HFFc6 (cell line): ENCODE results near the gene F7. TPM values are rescaled to one million over a fixed set of nuclear protein-coding genes. Genes with fewer than 3 reads are reported as not detected.

ENCODE experiments used
- DNase-seq: peaks from one replicate; pipeline ENCODE4 v3.0.0-alpha.2; 2018
- H3K27ac Mint-ChIP-seq: 2 replicates; pipeline ENCODE4 v1.8.0; 2020; ENCODE audit warnings: mild to moderate bottlenecking, mixed read lengths
- H3K27me3 Mint-ChIP-seq: 2 replicates; pipeline ENCODE4 v1.8.0; 2021; ENCODE audit warnings: mild to moderate bottlenecking, moderate library complexity, mixed read lengths; ENCODE audit not compliant: insufficient read depth
- H3K36me3 Mint-ChIP-seq: 2 replicates; pipeline ENCODE4 v1.8.0; 2021; ENCODE audit warnings: low read depth, mixed read lengths
- H3K4me1 Mint-ChIP-seq: 2 replicates; pipeline ENCODE4 v1.8.0; 2020; ENCODE audit warnings: low read depth, mixed read lengths
- H3K4me3 Mint-ChIP-seq: 2 replicates; pipeline ENCODE4 v1.8.0; 2020; ENCODE audit warnings: mild to moderate bottlenecking, moderate library complexity, mixed read lengths
- H3K9me3 Mint-ChIP-seq: 2 replicates; pipeline ENCODE4 v1.8.0; 2020; ENCODE audit warnings: mild to moderate bottlenecking, mixed read lengths
- CTCF ChIP-seq: fragments of 200-600 bp; sonication (generic); IDR thresholded peaks from 2 replicates; pipeline ENCODE4 v1.5.0; 2021; ENCODE audit warnings: antibody characterized with exemption, mild to moderate bottlenecking
- total RNA-seq, 6 experiments: library from RNA; stranded (reverse); fragmentation: NEBNext Ultra II Directional; extraction: Animal tissue kit (Norgen Biotek cat#: 25700); gene quantifications; 2 replicates in 1 of 6; 3 replicates in 5 of 6; pipeline ENCODE4 v1.2.3, GENCODE V29; 2021

The F7 gene
- total RNA-seq, 6 experiments from 2014 or later, result not detected

GRCh38 chr13:113063091-113063491, 42.5 kb upstream of the F7 start:
- Mint-ChIP-seq H3K9me3 (no peaks in the 10 kb centered on the region; the same call in 1 of the 2 replicates), H3K4me1 (peaks cover 7% of the 10 kb centered on the region), H3K27ac (no peak overlapping the region), H3K36me3 (no peaks in the 10 kb centered on the region), H3K27me3 (peaks cover 15% of the 10 kb centered on the region), H3K4me3 (no peak overlapping the region)
- no peak for DNase-seq
- TF ChIP-seq CTCF, result no peak

GRCh38 chr13:113064000-113064533, 41.5 kb upstream of the F7 start:
- Mint-ChIP-seq H3K36me3 (no peaks in the 10 kb centered on the region), H3K9me3 (no peaks in the 10 kb centered on the region; the same call in 1 of the 2 replicates), H3K27me3 (peaks cover 15% of the 10 kb centered on the region), H3K4me3 (no peak overlapping the region), H3K4me1 (peaks cover 7% of the 10 kb centered on the region), H3K27ac (no peak overlapping the region)
- no peak for DNase-seq
- TF ChIP-seq CTCF, result no peak

GRCh38 chr13:113064534-113065405, 40.8 kb upstream of the F7 start:
- Mint-ChIP-seq H3K4me3 (no peak overlapping the region), H3K36me3 (no peaks in the 10 kb centered on the region), H3K4me1 (peaks cover 7% of the 10 kb centered on the region), H3K27ac (no peak overlapping the region), H3K27me3 (peaks cover 15% of the 10 kb centered on the region), H3K9me3 (no peaks in the 10 kb centered on the region; the same call in 1 of the 2 replicates)
- peak; percentile 38 for DNase-seq
- TF ChIP-seq CTCF, result no peak

DNA sequence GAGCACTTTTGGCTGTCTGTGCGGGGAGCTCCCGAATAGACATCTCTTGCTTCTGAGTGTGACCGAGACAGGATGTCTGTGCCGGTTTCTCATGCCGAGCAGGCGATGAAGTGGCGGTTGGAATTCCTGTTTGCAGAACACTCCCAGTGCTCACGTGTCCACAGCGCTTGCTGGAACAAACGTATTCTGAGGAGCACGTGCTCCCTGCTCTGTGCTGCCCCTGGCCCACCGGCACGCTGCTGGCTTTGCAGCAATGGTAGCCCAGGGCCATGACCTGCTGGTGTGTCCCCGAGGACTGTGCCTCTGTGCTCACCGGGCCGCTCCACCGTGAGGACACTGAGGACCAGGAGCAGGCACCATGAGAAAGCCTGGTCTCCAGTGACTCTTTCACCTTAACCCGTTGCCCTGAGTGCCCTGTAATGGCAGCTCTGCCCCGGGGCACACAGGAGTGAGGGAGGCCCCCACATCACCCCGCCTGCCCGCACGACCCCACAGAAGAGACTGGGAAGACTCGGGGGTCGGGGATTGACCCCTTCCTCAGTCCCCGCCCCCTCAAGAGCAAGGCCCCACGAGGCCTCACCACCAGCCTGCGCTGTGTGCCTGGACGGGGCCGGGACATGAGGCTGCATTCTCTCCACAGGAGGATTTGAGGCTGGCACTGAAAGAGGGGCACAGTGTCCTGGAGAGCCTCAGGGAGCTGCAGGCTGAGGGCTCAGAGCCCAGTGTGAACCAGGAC, 40.0 kb upstream of the F7 start:
- Mint-ChIP-seq H3K36me3 (no peaks in the 10 kb centered on the region), H3K27me3 (peaks cover 15% of the 10 kb centered on the region), H3K4me3 (no peak overlapping the region), H3K9me3 (no peaks in the 10 kb centered on the region; the same call in 1 of the 2 replicates), H3K27ac (no peak overlapping the region), H3K4me1 (peaks cover 7% of the 10 kb centered on the region)
- no peak for DNase-seq
- no peak for TF ChIP-seq CTCF

DNA sequence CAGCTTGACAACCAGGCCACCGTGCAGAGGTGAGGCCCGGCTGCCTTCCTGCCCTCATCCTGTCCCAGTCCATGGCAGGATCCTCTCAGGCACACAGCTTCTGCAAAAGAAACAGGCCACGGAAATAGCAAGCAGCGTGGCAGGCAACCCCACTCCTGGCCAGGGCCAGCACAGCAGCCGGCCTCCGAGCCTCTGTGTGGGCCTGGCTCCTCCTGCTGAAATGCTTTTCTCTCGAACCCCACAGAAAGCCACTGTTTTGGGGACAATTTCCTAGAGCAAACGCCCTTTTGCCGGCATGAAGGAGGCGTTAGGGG, 39.5 kb upstream of the F7 start:
- no peak for TF ChIP-seq CTCF
- Mint-ChIP-seq H3K4me1 (peaks cover 7% of the 10 kb centered on the region), H3K9me3 (no peaks in the 10 kb centered on the region; the same call in 1 of the 2 replicates), H3K27me3 (peaks cover 15% of the 10 kb centered on the region), H3K27ac (no peak overlapping the region), H3K4me3 (no peak overlapping the region), H3K36me3 (no peaks in the 10 kb centered on the region)
- no peak for DNase-seq
